Measurements from ENCODE around the gene PUS10.
"Not testable (repeated sequence)": the region's sequence is repeated elsewhere in the genome, so short reads cannot be mapped to it uniquely, and the experiment has no call there.

PUS10 gene

GRCh38 chr2:61018318-61018755 lies 282 bp upstream of the PUS10 start:
- DNase-seq: no peak
- peak overlapping the region; percentile 93 to 99 for H3K4me3 Mint-ChIP-seq
- no peak for ATAC-seq
- peaks cover 0 to 10% of the 10 kb centered on the region in 2 donors for H3K9me3 Mint-ChIP-seq
- H3K27me3 Mint-ChIP-seq: no peaks in the 10 kb centered on the region
- peak overlapping the region; percentile 87 to 88 for H3K27ac Mint-ChIP-seq
- peaks cover 35% of the 10 kb centered on the region for H3K4me1 Mint-ChIP-seq

DNA sequence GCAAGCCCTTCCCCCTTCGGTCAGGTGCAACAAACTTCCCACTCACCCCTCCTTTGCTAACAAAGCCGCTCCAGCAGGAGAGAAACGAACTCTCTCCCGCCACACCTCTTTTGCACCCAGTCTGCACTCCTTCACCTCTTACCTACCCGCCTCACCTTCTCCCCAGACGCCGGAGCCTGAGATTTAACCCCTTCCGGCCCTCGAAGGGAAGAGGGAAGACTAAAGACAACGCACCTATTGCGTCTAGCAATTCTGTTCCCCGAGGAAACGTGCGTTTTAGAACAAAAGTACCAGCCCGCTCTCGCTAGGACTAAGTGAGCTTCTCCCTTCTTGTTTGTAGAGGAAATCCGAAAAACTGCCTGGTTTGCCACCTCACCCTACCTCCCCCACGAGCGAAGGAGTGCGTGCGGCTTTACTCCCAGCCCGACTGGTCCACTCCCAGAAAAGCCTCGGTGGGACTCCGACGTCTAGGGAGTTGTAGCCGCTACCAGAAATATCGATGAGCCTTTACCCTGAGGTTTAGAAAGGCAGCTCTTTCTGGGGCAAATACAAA lies 976 bp downstream of the PUS10 start:
- DNase-seq (peak; percentile 78 to 79), ATAC-seq (peak; percentile 87)
- Mint-ChIP-seq H3K4me3 (peak overlapping the region; percentile 93 to 99), H3K27me3 (no peaks in the 10 kb centered on the region), H3K4me1 (peaks cover 44% of the 10 kb centered on the region), H3K9me3 (peaks cover 0 to 6% of the 10 kb centered on the region in 2 donors), H3K27ac (peak overlapping the region; percentile 88 to 98)

GRCh38 chr2:61016392-61017002 lies 1.6 kb downstream of the PUS10 start:
- DNase-seq (peak in 1 of 2 donors; percentile 58), ATAC-seq (peak; percentile 52)
- Mint-ChIP-seq H3K4me3 (peak overlapping the region; percentile 93 to 99), H3K4me1 (peaks cover 47% of the 10 kb centered on the region), H3K27ac (peak overlapping the region; percentile 88 to 98), H3K27me3 (no peaks in the 10 kb centered on the region), H3K9me3 (peaks cover 0 to under 1% of the 10 kb centered on the region in 2 donors)

DNA sequence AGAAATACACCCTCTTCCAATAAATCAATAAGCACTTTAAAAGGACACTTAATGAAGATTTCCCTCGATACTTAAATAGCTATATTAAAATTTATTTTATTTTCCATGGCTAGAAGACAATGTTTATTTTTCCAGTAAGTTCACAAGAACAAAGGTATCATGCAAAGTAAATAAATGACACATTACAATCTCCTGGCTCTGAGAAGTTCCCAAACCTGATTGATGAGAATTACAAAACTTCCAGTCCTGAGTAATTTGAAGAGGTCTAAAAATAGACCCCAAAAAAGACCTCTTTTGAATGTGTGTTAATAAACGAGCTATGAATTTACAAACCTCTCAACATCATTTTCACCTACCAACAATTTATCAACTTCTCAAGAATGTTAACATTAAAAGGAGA lies 2.1 kb downstream of the PUS10 start:
- ATAC-seq: no peak
- H3K4me1 Mint-ChIP-seq: peaks cover 47% of the 10 kb centered on the region

GRCh38 chr2:61014763-61015162 lies 3.3 kb downstream of the PUS10 start:
- no peak overlapping the region for H3K4me3 Mint-ChIP-seq
- no peak for ATAC-seq
- H3K4me1 Mint-ChIP-seq: peaks cover 44% of the 10 kb centered on the region
- no peaks in the 10 kb centered on the region for H3K9me3 Mint-ChIP-seq
- no peaks in the 10 kb centered on the region for H3K27me3 Mint-ChIP-seq
- no peak overlapping the region for H3K27ac Mint-ChIP-seq
- no peak for DNase-seq

More for the DNA sequence above, 2.1 kb downstream of the PUS10 start:
- H3K27ac Mint-ChIP-seq: no peak overlapping the region
- H3K9me3 Mint-ChIP-seq: no peaks in the 10 kb centered on the region
- peak overlapping the region; percentile 93 to 99 for H3K4me3 Mint-ChIP-seq
- H3K27me3 Mint-ChIP-seq: no peaks in the 10 kb centered on the region
- no peak for DNase-seq

GRCh38 chr2:61013382-61013781 lies 4.7 kb downstream of the PUS10 start:
- Mint-ChIP-seq H3K27ac (no peak overlapping the region), H3K4me3 (no peak overlapping the region), H3K9me3 (no peaks in the 10 kb centered on the region), H3K4me1 (peaks cover 36% of the 10 kb centered on the region), H3K27me3 (no peaks in the 10 kb centered on the region)
- DNase-seq (no peak), ATAC-seq (no peak)

DNA sequence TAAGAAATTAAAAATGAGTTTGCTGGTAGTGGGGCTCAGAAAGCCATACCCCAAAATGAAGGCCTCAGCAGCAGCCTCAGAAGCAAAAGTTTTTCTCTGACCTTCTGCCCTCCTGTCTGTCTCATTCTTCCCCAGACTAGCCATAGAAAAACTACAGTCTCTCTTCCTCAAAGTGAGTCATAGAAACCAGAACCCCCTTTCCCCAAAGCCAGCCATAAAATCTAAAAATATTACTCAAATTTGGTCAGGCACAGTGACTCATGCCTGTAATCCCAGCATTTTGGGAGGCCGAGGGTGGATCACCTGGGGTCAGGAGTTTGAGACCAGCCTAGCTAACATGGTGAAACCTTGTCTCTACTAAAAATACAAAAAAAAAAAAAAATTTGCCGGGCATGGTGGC lies 5.8 kb downstream of the PUS10 start:
- not testable (repeated sequence) for H3K27ac Mint-ChIP-seq, H3K27me3 Mint-ChIP-seq, H3K9me3 Mint-ChIP-seq
- Mint-ChIP-seq H3K4me3 (peak overlapping the region in 1 of 2 donors; percentile 19), H3K4me1 (peaks cover 36% of the 10 kb centered on the region)
- DNase-seq (peak in 1 of 2 donors; percentile 43), ATAC-seq (peak; percentile 33)

DNA sequence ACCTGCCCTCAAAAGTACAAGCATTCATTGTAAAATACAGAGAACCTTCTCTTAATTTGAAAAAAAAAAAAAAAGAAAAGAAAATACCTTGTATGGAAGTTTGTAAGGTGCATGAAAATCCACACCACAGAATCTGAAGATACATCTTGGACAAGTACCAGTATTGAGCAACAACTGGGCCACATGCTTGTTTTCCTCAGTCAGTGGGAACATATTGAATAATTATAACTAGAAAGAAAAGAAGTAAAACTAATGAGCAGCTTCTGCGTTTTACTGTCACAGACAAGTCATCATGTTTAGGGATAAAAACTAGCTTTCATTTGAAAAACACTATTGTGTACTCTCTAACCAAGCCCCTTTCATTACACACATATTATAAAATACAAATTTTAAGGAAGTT lies 6.4 kb downstream of the PUS10 start:
- no peaks in the 10 kb centered on the region for H3K27me3 Mint-ChIP-seq
- H3K27ac Mint-ChIP-seq: no peak overlapping the region
- DNase-seq (no peak), ATAC-seq (no peak)
- H3K9me3 Mint-ChIP-seq: no peaks in the 10 kb centered on the region
- no peak overlapping the region for H3K4me3 Mint-ChIP-seq
- peaks cover 36% of the 10 kb centered on the region for H3K4me1 Mint-ChIP-seq

DNA sequence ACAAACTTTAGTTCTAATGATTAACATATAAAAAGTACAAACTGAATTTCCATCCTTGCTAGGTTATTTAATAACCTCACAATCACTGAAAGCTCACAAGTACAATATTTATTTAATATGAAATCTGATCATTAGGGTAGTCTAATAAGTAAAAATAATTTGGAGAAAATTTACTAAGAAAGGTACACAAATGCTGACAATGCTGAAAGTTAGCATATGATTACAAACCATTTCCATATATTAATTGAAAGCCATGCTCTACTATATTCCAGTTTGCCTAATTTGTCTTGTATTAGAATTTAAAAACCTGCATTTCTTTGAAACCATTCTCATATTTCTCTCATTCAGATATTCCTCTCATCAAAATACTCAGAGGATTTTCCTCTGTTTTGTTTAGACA lies 8.7 kb downstream of the PUS10 start:
- Mint-ChIP-seq H3K9me3 (no peaks in the 10 kb centered on the region), H3K4me1 (peaks cover 19% of the 10 kb centered on the region), H3K27me3 (no peaks in the 10 kb centered on the region), H3K27ac (no peak overlapping the region), H3K4me3 (no peak overlapping the region)
- ATAC-seq: no peak
- no peak for DNase-seq

GRCh38 chr2:61006486-61007105 lies 11.5 kb downstream of the PUS10 start:
- H3K9me3 Mint-ChIP-seq: no peaks in the 10 kb centered on the region
- no peaks in the 10 kb centered on the region for H3K4me1 Mint-ChIP-seq

DNA sequence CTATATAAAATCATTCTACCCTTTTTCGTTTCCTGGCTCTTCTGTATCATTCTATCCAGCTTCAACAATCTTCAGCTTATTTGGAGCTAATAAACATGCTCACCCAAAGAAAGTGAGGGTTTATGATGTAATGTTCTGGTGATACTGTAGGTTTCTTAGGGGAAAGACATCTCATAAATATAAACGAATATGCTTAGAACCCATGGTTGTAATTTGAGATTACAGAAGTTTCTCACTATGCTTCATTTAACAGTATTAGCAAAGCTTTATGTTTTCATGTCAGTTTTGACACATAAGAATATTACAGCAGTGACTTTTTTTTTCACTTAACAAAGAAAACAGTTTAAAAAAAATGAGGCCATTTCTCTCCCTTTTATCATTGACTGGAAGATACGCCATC lies 12.3 kb downstream of the PUS10 start:
- DNase-seq (no peak), ATAC-seq (no peak)
- Mint-ChIP-seq H3K9me3 (no peaks in the 10 kb centered on the region), H3K4me3 (no peak overlapping the region), H3K27me3 (no peaks in the 10 kb centered on the region), H3K4me1 (no peaks in the 10 kb centered on the region), H3K27ac (no peak overlapping the region)

More at GRCh38 chr2:61006486-61007105, 11.5 kb downstream of the PUS10 start:
- no peak overlapping the region for H3K27ac Mint-ChIP-seq
- H3K4me3 Mint-ChIP-seq: no peak overlapping the region
- no peak for DNase-seq
- ATAC-seq: no peak
- no peaks in the 10 kb centered on the region for H3K27me3 Mint-ChIP-seq

GRCh38 chr2:60998628-60999545 lies 19.2 kb downstream of the PUS10 start:
- no peaks in the 10 kb centered on the region for H3K27me3 Mint-ChIP-seq
- H3K4me1 Mint-ChIP-seq: no peaks in the 10 kb centered on the region
- peak overlapping the region in 1 of 2 donors; percentile 46 for H3K27ac Mint-ChIP-seq
- no peak for DNase-seq
- H3K4me3 Mint-ChIP-seq: no peak overlapping the region
- ATAC-seq: peak; percentile 66
- H3K9me3 Mint-ChIP-seq: no peaks in the 10 kb centered on the region

GRCh38 chr2:60994131-60994530 lies 23.9 kb downstream of the PUS10 start:
- Mint-ChIP-seq H3K27me3 (no peaks in the 10 kb centered on the region), H3K27ac (no peak overlapping the region)

DNA sequence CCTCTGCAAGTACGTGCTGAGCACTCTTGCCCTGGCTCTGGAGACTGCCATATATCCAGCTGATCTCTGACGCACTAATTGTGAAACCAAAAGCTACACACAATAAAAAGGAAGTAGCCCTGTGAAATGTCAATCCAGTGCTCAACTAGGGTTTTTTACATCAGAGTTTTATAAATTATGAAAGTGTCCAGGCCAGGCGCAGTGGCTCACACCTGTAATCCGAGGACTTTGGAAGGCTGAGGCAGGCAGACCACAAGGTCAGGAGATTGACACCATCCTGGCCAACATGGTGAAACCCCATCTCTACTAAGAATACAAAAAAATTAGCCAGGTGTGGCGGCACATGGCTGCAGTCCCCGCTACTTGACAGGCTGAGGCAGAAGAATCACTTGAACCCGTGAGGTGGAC lies 25.1 kb downstream of the PUS10 start:
- Mint-ChIP-seq H3K4me3 (no peak overlapping the region), H3K9me3 (peaks cover 0 to 10% of the 10 kb centered on the region in 2 donors), H3K4me1 (peaks cover 12% of the 10 kb centered on the region), H3K27ac (peak overlapping the region in 1 of 2 donors; percentile 54), H3K27me3 (no peaks in the 10 kb centered on the region)
- ATAC-seq (peak; percentile 83), DNase-seq (no peak)

More at GRCh38 chr2:60994131-60994530, 23.9 kb downstream of the PUS10 start:
- H3K9me3 Mint-ChIP-seq: peaks cover 0 to 10% of the 10 kb centered on the region in 2 donors
- H3K4me1 Mint-ChIP-seq: peaks cover 12% of the 10 kb centered on the region
- no peak overlapping the region for H3K4me3 Mint-ChIP-seq
- DNase-seq: no peak
- no peak for ATAC-seq

GRCh38 chr2:60991644-60992043 lies 26.4 kb downstream of the PUS10 start:
- DNase-seq: no peak
- Mint-ChIP-seq H3K27me3 (no peaks in the 10 kb centered on the region), H3K27ac (no peak overlapping the region), H3K4me3 (no peak overlapping the region), H3K4me1 (peaks cover 12% of the 10 kb centered on the region), H3K9me3 (peaks cover 0 to 10% of the 10 kb centered on the region in 2 donors)
- no peak for ATAC-seq

Data from stimulated activated naive CD8-positive, alpha-beta T cell treated with anti-CD3 and anti-CD28 coated beads, Interleukin-15, amount 100 ng/mL, for 72 hours (primary cell).